Cardiac muscle cell (in vitro differentiated cells and primary cell): ENCODE measurements around the gene SERPINE3. TPM values are rescaled to one million over a fixed set of nuclear protein-coding genes. Genes with fewer than 3 reads are reported as not detected.

ENCODE experiments used
- DNase-seq, 2 donors: peaks; one replicate each; pipeline versions ENCODE4 v3.0.0 to v3.0.0-alpha.2; 2010 to 2017; ENCODE audit warnings: low read depth in 1 of 2, low spot score in 1 of 2
- H3K27ac ChIP-seq: fragments of 200-600 bp; sonication (generic); 2 replicates; pipeline ENCODE4 v1.5.1; 2016
- H3K27me3 ChIP-seq: fragments of 200-600 bp; sonication (generic); 2 replicates; pipeline ENCODE4 v1.6.0; 2016; ENCODE audit warnings: control low read depth
- H3K36me3 ChIP-seq: fragments of 200-600 bp; sonication (generic); 2 replicates; pipeline ENCODE4 v1.5.1; 2016; ENCODE audit warnings: control low read depth
- H3K4me1 ChIP-seq: fragments of 200-600 bp; sonication (generic); 2 replicates; pipeline ENCODE4 v1.8.1; 2017; ENCODE audit warnings: low read depth, mild to moderate bottlenecking, mixed run types
- H3K4me3 ChIP-seq: fragments of 200-600 bp; sonication (generic); 2 replicates; pipeline ENCODE4 v1.5.1; 2016; ENCODE audit warnings: mild to moderate bottlenecking
- H3K9me3 ChIP-seq: fragments of 200-600 bp; sonication (generic); 2 replicates; pipeline ENCODE4 v1.5.1; 2017; ENCODE audit warnings: low read depth, mild to moderate bottlenecking, control low read depth
- polyA plus RNA-seq: library from polyadenylated mRNA; unstranded; fragments of >200 nt; fragmentation: Nextera tagmentation; extraction: Ambion mirVana; gene quantifications from 2 replicates; pipeline ENCODE4 v1.2.1, GENCODE V29; 2016
- total RNA-seq: library from RNA; depleted of rRNA; stranded (reverse); fragments of >200 nt; gene quantifications from 2 replicates; pipeline ENCODE4 v1.2.3, GENCODE V29; 2016
- TF ChIP-seq, protein P1 (sequence below): IDR thresholded peaks from 2 replicates; pipeline ENCODE4 v1.5.1; 2012; ENCODE audit warnings: low read depth, mild to moderate bottlenecking, low read length

SERPINE3 gene
- total and polyA plus RNA-seq, 2 experiments from 2014 or later = 0.74 to 0.92 TPM

DNA sequence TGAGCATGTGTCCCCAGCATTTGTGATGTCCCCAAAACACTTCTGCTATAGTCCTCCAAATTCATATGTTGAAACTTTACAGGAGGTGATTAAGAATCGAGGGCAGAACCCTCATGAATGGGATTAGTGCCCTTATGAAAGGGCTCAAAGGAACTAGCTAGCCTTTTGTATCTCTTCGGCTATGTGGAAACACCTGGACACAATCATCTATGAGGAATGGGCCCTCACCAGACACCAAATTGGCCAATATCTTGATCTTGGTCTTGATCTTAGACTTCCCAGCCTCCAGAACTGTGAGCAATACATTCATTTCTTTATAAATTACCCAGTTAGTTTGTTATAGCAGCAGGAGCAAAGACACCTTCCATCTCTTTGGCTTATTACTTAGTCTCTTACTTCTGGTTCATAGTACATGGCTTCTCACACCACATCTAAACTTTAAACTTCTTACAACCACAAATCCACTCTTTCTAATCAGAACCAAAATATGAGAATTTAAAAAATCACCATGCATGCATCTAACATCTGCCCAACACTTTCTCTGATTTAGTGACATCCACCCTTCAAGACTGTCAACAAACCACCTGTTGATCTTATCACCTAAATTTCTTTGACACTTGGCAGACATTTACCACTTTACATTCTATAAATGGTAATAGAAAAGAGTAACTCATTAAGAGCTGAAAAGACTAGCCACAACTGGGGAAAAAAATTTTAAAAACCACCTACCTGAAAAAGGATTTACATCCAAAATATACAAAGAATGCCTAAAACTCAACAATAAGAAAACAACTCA lies 6.7 kb upstream of the SERPINE3 start:
- no peaks in the 10 kb centered on the region for H3K9me3 ChIP-seq
- TF ChIP-seq, protein P1, sequence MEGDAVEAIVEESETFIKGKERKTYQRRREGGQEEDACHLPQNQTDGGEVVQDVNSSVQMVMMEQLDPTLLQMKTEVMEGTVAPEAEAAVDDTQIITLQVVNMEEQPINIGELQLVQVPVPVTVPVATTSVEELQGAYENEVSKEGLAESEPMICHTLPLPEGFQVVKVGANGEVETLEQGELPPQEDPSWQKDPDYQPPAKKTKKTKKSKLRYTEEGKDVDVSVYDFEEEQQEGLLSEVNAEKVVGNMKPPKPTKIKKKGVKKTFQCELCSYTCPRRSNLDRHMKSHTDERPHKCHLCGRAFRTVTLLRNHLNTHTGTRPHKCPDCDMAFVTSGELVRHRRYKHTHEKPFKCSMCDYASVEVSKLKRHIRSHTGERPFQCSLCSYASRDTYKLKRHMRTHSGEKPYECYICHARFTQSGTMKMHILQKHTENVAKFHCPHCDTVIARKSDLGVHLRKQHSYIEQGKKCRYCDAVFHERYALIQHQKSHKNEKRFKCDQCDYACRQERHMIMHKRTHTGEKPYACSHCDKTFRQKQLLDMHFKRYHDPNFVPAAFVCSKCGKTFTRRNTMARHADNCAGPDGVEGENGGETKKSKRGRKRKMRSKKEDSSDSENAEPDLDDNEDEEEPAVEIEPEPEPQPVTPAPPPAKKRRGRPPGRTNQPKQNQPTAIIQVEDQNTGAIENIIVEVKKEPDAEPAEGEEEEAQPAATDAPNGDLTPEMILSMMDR = no peak
- no peaks in the 10 kb centered on the region for H3K27me3 ChIP-seq
- no peak overlapping the region for H3K27ac ChIP-seq
- no peak overlapping the region for H3K4me3 ChIP-seq
- no peak for DNase-seq
- no peaks in the 10 kb centered on the region for H3K4me1 ChIP-seq
- H3K36me3 ChIP-seq = no peaks in the 10 kb centered on the region

DNA sequence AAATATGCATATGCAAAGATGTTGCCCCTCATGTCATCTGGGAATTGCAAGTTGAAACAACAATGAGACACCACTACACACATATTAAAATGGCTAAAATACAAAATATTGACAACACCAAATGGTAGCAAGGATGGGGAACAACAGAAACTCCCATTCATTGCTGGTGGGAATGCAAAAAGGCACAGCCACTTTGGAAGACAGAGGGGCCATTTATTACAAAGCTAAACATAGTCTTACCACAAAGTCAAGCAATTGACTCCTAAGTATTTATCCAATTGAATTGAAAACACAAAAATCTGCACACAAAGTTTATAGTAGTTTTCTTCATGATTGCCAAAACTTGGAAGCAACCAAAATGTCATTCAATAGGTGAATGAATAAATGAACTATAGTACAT lies 6.1 kb upstream of the SERPINE3 start:
- no peak overlapping the region for H3K27ac ChIP-seq
- H3K4me1 ChIP-seq = no peaks in the 10 kb centered on the region
- no peak for DNase-seq
- H3K27me3 ChIP-seq = no peaks in the 10 kb centered on the region
- no peaks in the 10 kb centered on the region for H3K36me3 ChIP-seq
- TF ChIP-seq, protein P1 = no peak
- H3K4me3 ChIP-seq = no peak overlapping the region
- H3K9me3 ChIP-seq = no peaks in the 10 kb centered on the region

DNA sequence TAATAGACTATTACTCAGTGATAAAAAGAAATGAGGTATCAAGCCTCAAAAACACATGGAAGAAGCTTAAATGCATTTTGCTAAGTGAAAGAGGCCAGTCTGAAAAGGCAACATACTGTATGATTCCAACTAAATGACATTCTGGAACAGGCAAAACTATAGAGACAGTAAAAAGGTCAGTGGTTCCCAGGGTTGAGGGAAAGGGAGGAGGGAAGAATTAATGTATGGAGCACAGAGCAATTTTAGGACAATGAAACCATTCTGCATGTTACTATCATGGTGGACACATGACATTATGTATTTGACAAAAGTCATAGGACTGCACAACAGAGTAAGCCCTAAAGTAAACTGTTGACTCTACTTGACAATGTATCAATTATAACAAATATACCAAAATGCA lies 5.7 kb upstream of the SERPINE3 start:
- no peak overlapping the region for H3K4me3 ChIP-seq
- TF ChIP-seq, protein P1 = no peak
- H3K36me3 ChIP-seq = no peaks in the 10 kb centered on the region
- DNase-seq = no peak
- H3K9me3 ChIP-seq = no peaks in the 10 kb centered on the region
- H3K27me3 ChIP-seq = no peaks in the 10 kb centered on the region
- no peaks in the 10 kb centered on the region for H3K4me1 ChIP-seq
- no peak overlapping the region for H3K27ac ChIP-seq

DNA sequence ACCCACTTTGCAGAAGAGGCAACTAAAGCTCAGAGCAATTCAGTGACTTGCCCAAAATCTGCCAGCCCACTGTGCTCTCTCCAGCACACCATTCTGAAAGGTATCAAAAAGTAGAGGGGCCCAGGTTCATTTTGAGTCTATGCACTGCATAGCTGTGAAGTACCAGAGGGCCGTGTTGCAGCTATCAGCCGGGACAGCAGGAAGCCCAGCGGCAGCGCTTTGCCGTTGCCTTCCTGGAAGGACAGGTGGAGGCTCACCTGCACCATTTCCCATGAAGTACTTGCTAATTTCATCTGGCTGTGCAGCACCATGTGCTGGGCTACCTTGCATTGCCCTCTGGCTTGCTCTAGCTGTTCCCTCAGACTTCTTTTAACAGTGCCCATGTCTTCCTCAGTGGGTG lies 2.7 kb upstream of the SERPINE3 start:
- TF ChIP-seq, protein P1 = no peak
- Histone ChIP-seq H3K27me3 (no peaks in the 10 kb centered on the region), H3K36me3 (no peaks in the 10 kb centered on the region), H3K9me3 (no peaks in the 10 kb centered on the region), H3K4me3 (no peak overlapping the region), H3K27ac (no peak overlapping the region), H3K4me1 (no peaks in the 10 kb centered on the region)
- no peak for DNase-seq

DNA sequence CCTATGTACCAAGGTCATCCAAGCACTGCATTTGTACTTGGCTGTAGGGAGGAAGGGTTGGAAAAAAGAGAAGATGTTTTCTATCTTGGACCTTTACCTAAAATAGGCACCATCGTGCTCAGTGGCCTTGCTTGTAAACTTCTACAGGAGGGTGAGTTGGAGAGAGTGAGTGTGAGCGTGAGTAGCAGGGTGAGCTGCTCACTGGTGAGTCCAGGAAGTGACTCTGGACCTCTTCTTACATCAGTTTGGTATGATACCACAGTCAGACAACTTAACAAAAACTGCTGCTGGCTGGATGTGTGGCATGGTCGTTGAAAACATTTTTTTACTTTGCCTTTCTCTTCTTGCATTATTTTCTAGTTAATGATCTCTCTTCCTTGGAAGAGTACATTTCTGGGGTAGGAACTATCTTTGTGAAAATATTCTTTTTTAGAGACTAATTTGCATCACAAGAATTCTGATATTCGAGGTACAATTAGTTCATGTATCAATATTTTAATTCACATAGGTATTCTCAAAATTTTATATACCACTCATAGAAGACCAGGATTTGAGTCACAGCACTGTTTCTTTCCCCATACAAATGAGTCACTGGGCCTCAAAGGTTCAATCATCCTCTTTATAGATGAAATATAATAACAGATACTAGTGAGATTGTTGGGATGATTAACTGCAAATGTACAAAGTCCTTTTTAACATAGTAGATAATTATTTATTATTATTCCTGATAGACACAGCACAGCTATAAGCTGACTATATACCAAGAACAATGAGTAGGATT lies 651 bp downstream of the SERPINE3 start:
- TF ChIP-seq, protein P1 = no peak
- no peak for DNase-seq
- Histone ChIP-seq H3K27ac (no peak overlapping the region), H3K4me3 (no peak overlapping the region), H3K27me3 (no peaks in the 10 kb centered on the region), H3K4me1 (no peaks in the 10 kb centered on the region), H3K36me3 (no peaks in the 10 kb centered on the region), H3K9me3 (no peaks in the 10 kb centered on the region)
